ENCODE measurements around the gene KIF27.
"Not testable (repeated sequence)": the region's sequence is repeated elsewhere in the genome, so short reads cannot be mapped to it uniquely, and the experiment has no call there.

Gene KIF27

GRCh38 chr9:83962165-83962564, 40.9 kb upstream of the KIF27 start:
- H3K4me3 ChIP-seq (ENCODE audit: low read length) = no peak overlapping the region
- no peak for DNase-seq (ENCODE audit: low read depth)
- no peak for TF ChIP-seq CTCF (conservative IDR thresholded peaks at IDR 0.05; ENCODE audit: low read depth, low read length)

GRCh38 chr9:83960991-83961390, 39.8 kb upstream of the KIF27 start:
- H3K4me3 ChIP-seq (ENCODE audit: low read length) = no peak overlapping the region
- TF ChIP-seq CTCF (conservative IDR thresholded peaks at IDR 0.05; ENCODE audit: low read depth, low read length) = no peak
- DNase-seq (ENCODE audit: low read depth) = no peak

GRCh38 chr9:83959061-83959460, 37.8 kb upstream of the KIF27 start:
- peak; percentile 58 for DNase-seq (ENCODE audit: low read depth)
- no peak overlapping the region for H3K4me3 ChIP-seq (ENCODE audit: low read length)
- no peak for TF ChIP-seq CTCF (conservative IDR thresholded peaks at IDR 0.05; ENCODE audit: low read depth, low read length)

GRCh38 chr9:83957248-83957513, 35.9 kb upstream of the KIF27 start:
- H3K4me3 ChIP-seq (ENCODE audit: low read length) = peak overlapping the region; percentile 75
- no peak for DNase-seq (ENCODE audit: low read depth)
- TF ChIP-seq CTCF (conservative IDR thresholded peaks at IDR 0.05; ENCODE audit: low read depth, low read length) = no peak

GRCh38 chr9:83956436-83957247, 35.4 kb upstream of the KIF27 start:
- TF ChIP-seq CTCF (conservative IDR thresholded peaks at IDR 0.05; ENCODE audit: low read depth, low read length) = no peak
- DNase-seq (ENCODE audit: low read depth) = no peak
- peak overlapping the region; percentile 75 for H3K4me3 ChIP-seq (ENCODE audit: low read length)

- DNase-seq (ENCODE audit: low read depth) = no peak
- TF ChIP-seq CTCF (conservative IDR thresholded peaks at IDR 0.05; ENCODE audit: low read depth, low read length) = no peak
- H3K4me3 ChIP-seq (ENCODE audit: low read length) = peak overlapping the region; percentile 75
Measured at GRCh38 chr9:83956086-83956435, 34.8 kb upstream of the KIF27 start.

GRCh38 chr9:83948096-83948495, 26.9 kb upstream of the KIF27 start:
- not testable (repeated sequence) for DNase-seq (ENCODE audit: low read depth); H3K4me3 ChIP-seq (ENCODE audit: low read length)
